PC-9 (cell line): ENCODE results near the gene SIM2. TPM values are rescaled to one million over a fixed set of nuclear protein-coding genes. Genes with fewer than 3 reads are reported as not detected.

Experiments
- BruUV-seq: library from RNA; stranded (reverse); fragments of 400-500 nt; replicated peaks from 2 replicates; lab custom pipeline; 2021; lab: Mats Ljungman, UMichigan
- CTCF ChIA-PET: fragments of 300-600 bp; sonication (Branson Sonifier 250); formaldehyde crosslinking; loops from one replicate; lab custom pipeline; 2022; ENCODE audit warnings: antibody characterized with exemption; lab: Charles Lee
- POLR2A ChIA-PET: fragments of 300-600 bp; sonication (Branson Sonifier 250); formaldehyde crosslinking; loops from one replicate; lab custom pipeline; 2022; ENCODE audit warnings: antibody characterized with exemption; ENCODE audit not compliant: unreplicated experiment; lab: Charles Lee
- DNase-seq, 2 experiments: peaks; one replicate each; pipeline versions ENCODE4 v3.0.0 to v3.0.0-alpha.2; 2015 to 2022; ENCODE audit warnings: mixed read lengths in 1 of 2
- H2AFZ ChIP-seq: fragments of 200-600 bp; sonication (generic); 2 replicates; pipeline ENCODE4 v1.8.1; 2017; ENCODE audit warnings: antibody characterized with exemption
- H3F3A ChIP-seq: fragments of 200-600 bp; sonication (generic); 2 replicates; pipeline ENCODE4 v1.8.1; 2017; ENCODE audit warnings: antibody characterized with exemption, mild to moderate bottlenecking, low read depth; ENCODE audit not compliant: insufficient read depth
- H3K27ac ChIP-seq: fragments of 200-600 bp; sonication (generic); 2 replicates; pipeline ENCODE4 v1.6.1; 2016; ENCODE audit warnings: mixed run types
- H3K27me3 ChIP-seq: fragments of 200-600 bp; sonication (generic); 2 replicates; pipeline ENCODE4 v1.6.1; 2016; ENCODE audit warnings: low read depth, mixed run types; ENCODE audit not compliant: insufficient read depth
- H3K36me3 ChIP-seq: fragments of 200-600 bp; sonication (generic); 2 replicates; pipeline ENCODE4 v1.6.1; 2016; ENCODE audit warnings: low read depth, mixed run types
- H3K4me1 ChIP-seq: fragments of 200-600 bp; sonication (generic); replicated peaks from 2 replicates; pipeline ENCODE4 v1.6.1; 2016; ENCODE audit warnings: mixed run types; ENCODE audit not compliant: insufficient read depth
- H3K4me2 ChIP-seq: fragments of 200-600 bp; sonication (generic); 2 replicates; pipeline ENCODE4 v1.6.1; 2017; ENCODE audit warnings: mixed run types
- H3K4me3 ChIP-seq: fragments of 200-600 bp; sonication (generic); 2 replicates; pipeline ENCODE4 v1.6.1; 2016; ENCODE audit warnings: mixed run types
- H3K79me2 ChIP-seq: fragments of 200-600 bp; sonication (generic); 2 replicates; pipeline ENCODE4 v1.6.1; 2017; ENCODE audit warnings: low read depth, mixed run types
- H3K9me2 ChIP-seq: fragments of 200-600 bp; sonication (generic); 2 replicates; pipeline ENCODE4 v1.8.1; 2017; ENCODE audit warnings: mild to moderate bottlenecking; ENCODE audit not compliant: insufficient read depth
- H3K9me3 ChIP-seq: fragments of 200-600 bp; sonication (generic); 2 replicates; pipeline ENCODE4 v1.8.1; 2016; ENCODE audit warnings: low read depth; ENCODE audit not compliant: insufficient read depth
- H4K20me1 ChIP-seq: fragments of 200-600 bp; sonication (generic); 2 replicates; pipeline ENCODE4 v1.8.1; 2017; ENCODE audit not compliant: insufficient read depth
- CTCF ChIP-seq: fragments of 200-600 bp; sonication (generic); conservative IDR thresholded peaks from 2 replicates; pipeline ENCODE4 v1.6.1; 2017; ENCODE audit warnings: mixed run types, antibody characterized with exemption, mild to moderate bottlenecking, moderate library complexity
- EZH2 ChIP-seq: fragments of 200-600 bp; sonication (generic); IDR thresholded peaks from 2 replicates; pipeline ENCODE4 v1.8.0; 2017; ENCODE audit warnings: antibody characterized with exemption, low read depth
- intact Hi-C: fragments of 100-400 bp; cut with micrococcal nuclease; formaldehyde crosslinking; loops from one replicate; pipeline ENCODE4 v1.10.0; 2022; ENCODE audit not compliant: unreplicated experiment
- total RNA-seq: library from RNA; stranded (reverse); gene quantifications from 2 replicates; pipeline ENCODE4 v1.2.3, GENCODE V29; 2021

The SIM2 gene
- total RNA-seq, 1 experiment from 2014 or later: 18.5 TPM

DNA sequence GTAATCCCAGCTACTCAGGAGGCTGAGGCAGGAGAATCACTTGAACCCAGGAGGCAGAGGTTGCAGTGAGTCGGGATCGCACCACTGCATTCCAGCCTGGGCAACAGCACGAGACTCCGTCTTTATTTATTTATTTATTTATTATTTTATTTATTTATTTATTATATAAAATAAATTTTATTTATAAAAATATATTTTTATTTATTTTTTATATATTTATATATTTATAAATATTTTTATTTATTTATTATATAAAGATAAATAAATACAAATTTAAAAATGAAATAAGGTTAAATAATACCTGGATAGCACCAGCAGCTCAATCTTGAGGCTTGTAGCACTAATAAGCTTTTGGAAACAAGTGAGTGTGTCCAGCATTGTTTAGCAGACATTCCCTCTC lies 40.9 kb upstream of the SIM2 start:
- BruUV-seq: no TSS peak
- no peaks in the 10 kb centered on the region for H3K9me2 ChIP-seq

DNA sequence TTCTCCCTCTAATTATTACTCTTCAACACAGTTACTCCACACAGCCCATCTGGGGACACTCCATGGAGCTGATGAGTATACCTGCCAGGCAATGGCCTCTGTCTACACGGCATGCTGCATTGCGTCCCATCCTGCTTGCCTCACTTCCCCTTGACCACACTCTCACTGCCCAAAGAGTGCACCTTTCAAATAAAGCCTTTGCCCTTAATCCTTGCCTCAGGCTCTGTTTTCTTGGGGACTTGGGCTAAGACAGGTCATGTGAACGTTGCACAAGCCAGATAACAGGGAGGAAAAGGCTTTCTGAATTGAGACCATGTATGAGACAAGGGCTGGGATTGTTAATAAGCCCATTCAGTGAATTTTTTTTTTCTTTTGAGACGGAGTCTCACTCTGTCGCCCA lies 40.0 kb upstream of the SIM2 start:
- Histone ChIP-seq H3K79me2 (no peaks in the 10 kb centered on the region), H2AFZ (no peak overlapping the region), H3K27ac (peak overlapping the region; percentile 86), H3K4me2 (peak overlapping the region; percentile 63), H3K4me3 (no peak overlapping the region), H4K20me1 (no peaks in the 10 kb centered on the region), H3K9me3 (no peaks in the 10 kb centered on the region), H3K27me3 (no peaks in the 10 kb centered on the region), H3K4me1 (peaks cover 70% of the 10 kb centered on the region), H3F3A (peaks cover 41% of the 10 kb centered on the region), H3K36me3 (no peaks in the 10 kb centered on the region), H3K9me2 (no peaks in the 10 kb centered on the region)
- peak in 1 of 2 experiments; percentile 96 for DNase-seq
- ChIA-PET CTCF (interaction anchor here (0.6 kb wide), 1 partner anchor 10 kb away, joined by 5 read pairs; no protein-coding TSS in a partner anchor), POLR2A (interaction anchor here (0.6 kb wide), 1 partner anchor 343 kb away, joined by 14 read pairs; no protein-coding TSS in a partner anchor)
- BruUV-seq: no TSS peak
- TF ChIP-seq EZH2 (no peak), CTCF (no peak)
- intact Hi-C loops: no loop called here

More for the DNA sequence above, 40.9 kb upstream of the SIM2 start:
- Histone ChIP-seq H3K9me3 (no peaks in the 10 kb centered on the region), H3K27me3 (no peaks in the 10 kb centered on the region), H3K79me2 (no peaks in the 10 kb centered on the region), H3K27ac (peak overlapping the region; percentile 86), H3K4me3 (no peak overlapping the region), H3F3A (peaks cover 41% of the 10 kb centered on the region), H3K4me1 (peaks cover 64% of the 10 kb centered on the region), H3K36me3 (no peaks in the 10 kb centered on the region), H2AFZ (no peak overlapping the region), H4K20me1 (no peaks in the 10 kb centered on the region), H3K4me2 (peak overlapping the region; percentile 63; the same call in 1 of the 2 replicates)
- TF ChIP-seq EZH2: no peak
- TF ChIP-seq CTCF: no peak
- POLR2A ChIA-PET: interaction anchor here (0.6 kb wide), 1 partner anchor 609 kb away, joined by 3 read pairs; the partner anchor contains the start of gene VPS26C
- CTCF ChIA-PET: no interaction called here
- no peak for DNase-seq
- intact Hi-C loops: no loop called here

GRCh38 chr21:36661511-36662309 lies 37.2 kb upstream of the SIM2 start:
- no peak overlapping the region for H3K4me3 ChIP-seq
- intact Hi-C loops: no loop called here
- TF ChIP-seq EZH2: no peak
- peak; percentile 42; the same call in 1 of the 2 replicates for TF ChIP-seq CTCF
- H2AFZ ChIP-seq: no peak overlapping the region
- H3K27me3 ChIP-seq: no peaks in the 10 kb centered on the region
- no peaks in the 10 kb centered on the region for H3K79me2 ChIP-seq
- ChIA-PET POLR2A (no interaction called here), CTCF (no interaction called here)
- no peaks in the 10 kb centered on the region for H3K9me3 ChIP-seq
- H3K36me3 ChIP-seq: no peaks in the 10 kb centered on the region
- no peaks in the 10 kb centered on the region for H3K9me2 ChIP-seq
- H3K4me1 ChIP-seq: peaks cover 56% of the 10 kb centered on the region
- H3K4me2 ChIP-seq: no peak overlapping the region
- H4K20me1 ChIP-seq: no peaks in the 10 kb centered on the region
- H3F3A ChIP-seq: peaks cover 30% of the 10 kb centered on the region
- BruUV-seq: no TSS peak
- peak in 1 of 2 experiments; percentile 60 for DNase-seq
- peak overlapping the region; percentile 39; the same call in 1 of the 2 replicates for H3K27ac ChIP-seq
